Heart right ventricle (tissue), 16 donors: ENCODE data around the gene AKR1B1. TPM values are rescaled to one million over a fixed set of nuclear protein-coding genes. Genes with fewer than 3 reads are reported as not detected.
A peak's percentile ranks its signal among the peaks of the same experiment; 100 is the strongest.

Experiments
- ATAC-seq, 8 donors: fragments of 200-7000 bp; cut with Tn5 transposase; one replicate each; pipeline ENCODE4 v1.9.1; 2020; ENCODE audit warnings: mild to moderate bottlenecking in 8 of 8, moderate library complexity in 8 of 8, moderate number of reproducible peaks in 1 of 8
- DNase-seq, 2 donors: peaks; one replicate each; pipeline ENCODE4 v3.0.0-alpha.2; 2020
- H3K27ac ChIP-seq, 10 donors: fragments of 200-600 bp; sonication (generic) in 2 of 10; one replicate each; pipeline versions ENCODE4 v1.5.0 to v1.8.0; 2020 to 2022; ENCODE audit warnings: mild to moderate bottlenecking in 3 of 10
- H3K27me3 ChIP-seq, 7 donors: fragments of 200-600 bp; one replicate each; pipeline ENCODE4 v1.8.0; 2021 to 2022; ENCODE audit warnings: mild to moderate bottlenecking in 2 of 7
- H3K36me3 ChIP-seq, 9 donors: fragments of 200-600 bp; sonication (generic) in 1 of 9; one replicate each; pipeline versions ENCODE4 v1.5.0 to v1.8.0; 2020 to 2022; ENCODE audit warnings: mild to moderate bottlenecking in 2 of 9
- H3K4me1 ChIP-seq, 9 donors: fragments of 200-600 bp; sonication (generic) in 1 of 9; one replicate each; pipeline versions ENCODE4 v1.5.0 to v1.8.0; 2020 to 2022; ENCODE audit warnings: mild to moderate bottlenecking in 4 of 9
- H3K4me3 ChIP-seq, 10 donors: fragments of 200-600 bp; sonication (generic) in 2 of 10; one replicate each; pipeline versions ENCODE4 v1.5.0 to v1.8.0; 2020 to 2022; ENCODE audit warnings: mild to moderate bottlenecking in 7 of 10, moderate library complexity in 2 of 10
- H3K9me3 ChIP-seq, 11 donors: fragments of 200-600 bp in 10 of 11; sonication (generic) in 2 of 11; one replicate each; pipeline versions ENCODE4 v1.5.0 to v1.8.0; 2013 to 2022; ENCODE audit warnings: mild to moderate bottlenecking in 2 of 11, control low read depth in 1 of 11, moderate library complexity in 1 of 11
- WGBS, 2 donors: extraction: QIAGEN DNeasy Blood & Tissue Kit; methylation state at CpG; one replicate each; pipeline ENCODE4 v1.1.7; 2013; ENCODE audit warnings: inconsistent platforms in 1 of 2; 5-methylcytosine and 5-hydroxymethylcytosine counted together
- intact Hi-C, 10 donors: fragments of 100-400 bp; cut with DNase I; formaldehyde crosslinking; loops; one replicate each; pipeline versions ENCODE4 v1.11.1 to v1.14.2; 2022
- polyA plus RNA-seq, 2 donors: library from polyadenylated mRNA; stranded (reverse); fragments of 200-250 nt; gene quantifications; one replicate each; pipeline ENCODE4 v1.2.3, GENCODE V29; 2013
- total RNA-seq, 10 donors: library from RNA; stranded (reverse); fragmentation: NEBNext Ultra II Directional in 3 of 10; extraction: Animal tissue kit (Norgen Biotek cat#: 25700) in 3 of 10; gene quantifications; one replicate each; pipeline versions ENCODE4 v1.2.1 to v1.2.4, GENCODE V29; 2021 to 2023
- TF ChIP-seq, protein P1 (sequence below), 9 donors: fragments of 200-600 bp; sonication (generic) in 2 of 9; IDR thresholded peaks; one replicate each; pipeline versions ENCODE4 v1.5.0 to v1.8.0; 2021 to 2022; ENCODE audit warnings: antibody characterized with exemption in 9 of 9, mild to moderate bottlenecking in 5 of 9, moderate library complexity in 1 of 9
- donor health status: Arrhythmogenic right ventricular cardiomyopathy.
- donor health status: ischemic (EF 13 %, LVEDD 7.1; RV severe dilation, severe dysfunction).
- donor health status: healthy with polysubstance abuse.
- donor health status: DM: no; HTN: yes; CAD: no.
- donor health status: DM: no; HTN: no; CAD: no.
- donor health status: ischemic (EF 25% LVEDD 6.9; RV normal size, moderate dysfunction).
- donor health status: ischemic (EF 25% LVEDD 5.7; RV mildly dilated, moderate dysfunction).
- donor health status: healthy.
- donor health status: DM: yes; HTN: yes; CAD: no.
- donor health status: Ischemic cardiomyopathy.
- donor health status: ischemic (EF 35%, LVEDD 5.7; RV mildly dilated, moderate dysfunction).
- donor health status: nonischemic (EF 11% LVEDD 7.7; RV severe dilation, severe dysfunction).
- donor health status: DM: yes; HTN: yes; CAD: no.
- donor health status: PGD.
- donor health status: ischemic (EF 29% LVEDD 5.4; RV normal size, mild dysfunction).
- donor health status: nonischemic (EF 23%, LVEDD 6.1; RV moderate dilation, normal function).

AKR1B1 gene
- total and polyA plus RNA-seq, 12 donors = 96.6 to 317 (median 181) TPM

DNA sequence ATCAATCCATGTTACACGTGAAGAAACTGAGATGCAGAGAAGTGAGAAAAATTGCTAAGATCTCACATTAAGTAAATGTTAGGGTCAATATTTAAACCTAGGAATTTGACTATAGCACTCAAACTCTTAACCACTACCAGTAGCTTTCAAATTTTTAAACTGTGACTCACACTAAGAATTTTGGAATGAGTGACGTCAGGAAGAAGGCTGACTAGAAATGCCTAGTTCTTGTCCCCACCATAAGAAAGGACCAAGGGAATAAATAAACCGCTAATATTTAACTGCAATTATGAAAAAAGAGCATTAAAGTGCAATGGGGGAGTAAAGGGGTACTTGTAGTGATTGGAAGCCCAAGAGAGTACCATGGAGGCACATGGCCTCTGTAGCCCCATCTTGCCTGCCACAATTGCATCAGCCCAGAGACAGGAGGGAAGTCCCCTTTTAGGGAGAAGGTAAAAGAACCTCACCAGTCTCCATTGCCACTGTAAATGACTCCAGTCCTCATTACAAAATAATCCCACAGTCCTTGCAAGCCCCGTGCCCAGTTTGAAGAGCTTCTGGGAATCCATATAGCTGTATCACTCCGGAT, 3.5 kb upstream of the AKR1B1 start:
- TF ChIP-seq, protein P1, sequence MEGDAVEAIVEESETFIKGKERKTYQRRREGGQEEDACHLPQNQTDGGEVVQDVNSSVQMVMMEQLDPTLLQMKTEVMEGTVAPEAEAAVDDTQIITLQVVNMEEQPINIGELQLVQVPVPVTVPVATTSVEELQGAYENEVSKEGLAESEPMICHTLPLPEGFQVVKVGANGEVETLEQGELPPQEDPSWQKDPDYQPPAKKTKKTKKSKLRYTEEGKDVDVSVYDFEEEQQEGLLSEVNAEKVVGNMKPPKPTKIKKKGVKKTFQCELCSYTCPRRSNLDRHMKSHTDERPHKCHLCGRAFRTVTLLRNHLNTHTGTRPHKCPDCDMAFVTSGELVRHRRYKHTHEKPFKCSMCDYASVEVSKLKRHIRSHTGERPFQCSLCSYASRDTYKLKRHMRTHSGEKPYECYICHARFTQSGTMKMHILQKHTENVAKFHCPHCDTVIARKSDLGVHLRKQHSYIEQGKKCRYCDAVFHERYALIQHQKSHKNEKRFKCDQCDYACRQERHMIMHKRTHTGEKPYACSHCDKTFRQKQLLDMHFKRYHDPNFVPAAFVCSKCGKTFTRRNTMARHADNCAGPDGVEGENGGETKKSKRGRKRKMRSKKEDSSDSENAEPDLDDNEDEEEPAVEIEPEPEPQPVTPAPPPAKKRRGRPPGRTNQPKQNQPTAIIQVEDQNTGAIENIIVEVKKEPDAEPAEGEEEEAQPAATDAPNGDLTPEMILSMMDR (IDR thresholded peaks at IDR 0.05) = no peak
- no peak overlapping the region for H3K4me3 ChIP-seq
- no peaks in the 10 kb centered on the region for H3K36me3 ChIP-seq
- no peak overlapping the region for H3K27ac ChIP-seq
- peaks cover 0 to 18% (median 12%) of the 10 kb centered on the region in 9 donors for H3K4me1 ChIP-seq
- ATAC-seq (no peak), DNase-seq (no peak)
- intact Hi-C loops = no loop called here
- no peaks in the 10 kb centered on the region for H3K27me3 ChIP-seq
- H3K9me3 ChIP-seq = peaks cover 0 to 31% (median 17%) of the 10 kb centered on the region in 11 donors
- WGBS, 2 donors = 86 to 91% methylated on average over 5 of the region's 5 CpGs

DNA sequence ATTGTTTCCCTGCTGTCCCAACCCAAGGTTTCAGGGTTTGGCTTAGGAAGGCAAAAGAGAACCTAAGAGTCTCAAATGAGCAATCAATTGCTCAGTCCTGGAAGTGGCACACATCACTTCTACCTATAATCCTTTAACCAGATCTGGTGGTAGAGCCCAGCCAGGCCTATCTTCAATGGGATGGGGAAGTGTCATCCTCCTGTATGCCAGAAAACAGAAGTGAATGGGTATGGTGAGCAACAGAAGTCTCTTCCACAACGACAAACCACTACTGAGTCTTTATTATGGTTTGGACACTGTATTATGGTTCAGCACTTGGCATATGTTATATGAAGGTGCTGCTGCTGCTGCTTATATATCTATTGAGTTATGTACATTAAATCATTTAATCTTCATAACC, 3.0 kb upstream of the AKR1B1 start:
- 93 to 96% methylated on average over 1 of the region's 1 CpG for WGBS, 2 donors
- Histone ChIP-seq H3K36me3 (peaks cover 0 to 4% (median 0%) of the 10 kb centered on the region in 9 donors), H3K4me1 (peaks cover 0 to 23% (median 13%) of the 10 kb centered on the region in 9 donors), H3K27me3 (no peaks in the 10 kb centered on the region), H3K27ac (no peak overlapping the region), H3K4me3 (no peak overlapping the region), H3K9me3 (peaks cover 0 to 31% (median 17%) of the 10 kb centered on the region in 11 donors)
- ATAC-seq (no peak), DNase-seq (no peak)
- intact Hi-C loops = no loop called here
- TF ChIP-seq, protein P1 (IDR thresholded peaks at IDR 0.05) = no peak

GRCh38 chr7:134459981-134460380, 1.1 kb upstream of the AKR1B1 start:
- no peak overlapping the region for H3K27ac ChIP-seq

DNA sequence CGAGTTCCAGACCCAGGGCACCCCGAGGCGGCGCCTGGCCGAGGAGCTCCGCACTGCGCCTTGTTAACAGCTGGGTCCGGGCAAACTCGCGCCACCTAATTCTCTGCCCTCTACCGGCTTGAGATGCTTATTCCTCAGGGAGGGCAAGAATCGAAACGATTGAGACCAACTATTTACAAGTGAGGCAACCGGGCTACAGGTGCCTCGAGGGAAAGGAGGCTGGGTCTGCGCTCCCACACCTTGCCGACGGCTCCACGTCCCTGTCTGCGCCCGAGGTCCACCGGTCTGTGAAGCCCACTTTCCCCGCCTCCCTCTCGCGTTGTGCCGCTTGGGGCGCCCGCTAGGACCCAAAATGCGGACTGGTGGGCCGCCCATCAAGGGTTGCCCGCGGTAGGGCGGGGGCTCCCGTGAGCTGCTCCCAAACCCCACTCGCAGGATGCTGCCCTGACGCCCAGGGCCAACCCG, 527 bp downstream of the AKR1B1 start:
- peak; percentile 42 to 52 for DNase-seq
- Histone ChIP-seq H3K27me3 (no peaks in the 10 kb centered on the region), H3K27ac (peak overlapping the region; percentile 71 to 94 (median 89)), H3K9me3 (no peaks in the 10 kb centered on the region), H3K4me3 (peak overlapping the region; percentile 73 to 99 (median 88)), H3K36me3 (peaks cover 0 to 17% (median 0%) of the 10 kb centered on the region in 9 donors), H3K4me1 (peaks cover 3 to 46% (median 33%) of the 10 kb centered on the region in 9 donors)
- peak; percentile 38 to 77 (median 54) for ATAC-seq
- 0 to 1% methylated on average over 37 of the region's 37 CpGs for WGBS, 2 donors
- TF ChIP-seq, protein P1 (IDR thresholded peaks at IDR 0.05) = peak in 4 of 9 donors; percentile 16 to 40 (median 31)
- intact Hi-C loops = no loop called here

More at GRCh38 chr7:134459981-134460380, 1.1 kb upstream of the AKR1B1 start:
- Histone ChIP-seq H3K4me3 (no peak overlapping the region), H3K27me3 (no peaks in the 10 kb centered on the region), H3K36me3 (peaks cover 0 to 17% (median 0%) of the 10 kb centered on the region in 9 donors), H3K9me3 (peaks cover 0 to 13% (median 6%) of the 10 kb centered on the region in 11 donors), H3K4me1 (peaks cover 0 to 30% (median 17%) of the 10 kb centered on the region in 9 donors)
- DNase-seq (no peak), ATAC-seq (no peak)
- intact Hi-C loops = no loop called here
- TF ChIP-seq, protein P1 (IDR thresholded peaks at IDR 0.05) = no peak
- WGBS, 2 donors = 92 to 100% methylated on average over 2 of the region's 2 CpGs
